Astrocyte of the cerebellum (primary cell): ENCODE results near the gene RALGPS1.

ENCODE experiments used
- DNase-seq: peaks from one replicate; pipeline ENCODE4 v3.0.0-alpha.2; 2011; ENCODE audit warnings: low read depth
- H3K4me3 ChIP-seq: 2 replicates; pipeline ENCODE4 v1.5.1; 2011; ENCODE audit warnings: mild to moderate bottlenecking, low read depth, low read length, moderate library complexity
- CTCF ChIP-seq: IDR thresholded peaks from 2 replicates; pipeline ENCODE4 v1.5.1; 2012; ENCODE audit warnings: low read length, low read depth, moderate library complexity, mild to moderate bottlenecking; ENCODE audit errors: missing control alignments
- in situ Hi-C: cut with HindIII; loops from 2 replicates; pipeline ENCODE4 v1.10.0; 2017; ENCODE audit warnings: low sequenced_read_pairs

Gene RALGPS1

GRCh38 chr9:127209220-127209619 is 294.6 kb downstream of the RALGPS1 start:
- no peak for DNase-seq
- H3K4me3 ChIP-seq: no peak overlapping the region
- no peak for TF ChIP-seq CTCF
- in situ Hi-C loops: no loop called here

- in situ Hi-C loops: no loop called here
- no peak overlapping the region for H3K4me3 ChIP-seq
- DNase-seq: no peak
These were observed 295.5 kb downstream of the RALGPS1 start for GRCh38 chr9:127209948-127210640.

GRCh38 chr9:127210851-127211730 is 296.5 kb downstream of the RALGPS1 start:
- DNase-seq: no peak

More at GRCh38 chr9:127209948-127210640, 295.5 kb downstream of the RALGPS1 start:
- no peak for TF ChIP-seq CTCF

GRCh38 chr9:127211983-127212382 is 297.4 kb downstream of the RALGPS1 start:
- in situ Hi-C loops: no loop called here
- DNase-seq: no peak
- H3K4me3 ChIP-seq: no peak overlapping the region
- no peak for TF ChIP-seq CTCF

More at GRCh38 chr9:127210851-127211730, 296.5 kb downstream of the RALGPS1 start:
- TF ChIP-seq CTCF: no peak
- H3K4me3 ChIP-seq: no peak overlapping the region
- in situ Hi-C loops: no loop called here

GRCh38 chr9:127212453-127212852 is 297.9 kb downstream of the RALGPS1 start:
- in situ Hi-C loops: no loop called here
- no peak overlapping the region for H3K4me3 ChIP-seq
- no peak for DNase-seq
- TF ChIP-seq CTCF: no peak

GRCh38 chr9:127213859-127214258 is 299.3 kb downstream of the RALGPS1 start:
- DNase-seq: no peak
- H3K4me3 ChIP-seq: no peak overlapping the region
- no peak for TF ChIP-seq CTCF
- in situ Hi-C loops: no loop called here
